ENCODE data around the gene SPTBN1. TPM values are rescaled to one million over a fixed set of nuclear protein-coding genes. Genes with fewer than 3 reads are reported as not detected.

The SPTBN1 gene
- polyA plus RNA-seq, 4 donors: 27.1 to 195 (median 51.1) TPM

DNA sequence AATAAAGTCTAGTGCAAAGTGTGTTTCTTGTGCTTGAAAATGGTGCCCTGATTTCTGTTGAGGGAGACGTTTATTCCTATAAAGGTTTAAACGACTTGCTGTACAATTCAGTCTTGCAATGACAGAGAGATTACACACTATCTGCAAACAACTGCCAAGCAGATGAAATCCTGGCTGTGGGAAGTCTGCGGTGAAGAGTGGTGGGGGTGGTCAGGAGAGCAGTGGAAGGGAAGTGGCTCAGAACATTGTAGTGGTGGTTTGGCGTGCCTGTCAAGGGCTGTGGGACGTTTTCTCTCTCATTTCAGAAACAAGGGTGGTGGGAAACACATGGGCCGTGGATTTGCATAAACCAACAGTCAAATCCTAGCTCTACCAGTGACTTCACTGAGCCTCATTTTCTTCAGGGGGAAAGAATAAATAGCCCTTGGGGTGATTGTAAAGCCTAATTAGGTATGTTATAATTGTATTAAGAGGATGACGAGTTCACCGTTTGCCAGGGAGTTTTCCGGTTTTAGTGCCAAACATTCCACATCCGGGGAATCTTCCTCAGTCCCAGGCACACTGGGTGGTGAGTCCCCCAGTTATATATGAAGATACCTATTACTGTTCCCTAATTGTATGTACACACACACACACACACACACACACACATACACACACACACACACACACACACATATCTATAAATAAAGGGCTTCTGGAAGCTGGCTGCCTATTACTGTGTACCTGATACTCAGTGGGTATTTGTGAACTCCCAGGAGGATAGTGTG is 115.0 kb downstream of the SPTBN1 start:
- Histone ChIP-seq H3K27ac (ENCODE audit: low read depth in 1 of 3, low read length in 2 of 3) (peak overlapping the region; percentile 47 to 99 (median 85)), H3K27me3 (ENCODE audit: control insufficient read depth in 3 of 3, insufficient read depth in 3 of 3, low read length in 3 of 3) (no peaks in the 10 kb centered on the region), H3K4me1 (ENCODE audit: control insufficient read depth in 3 of 3, insufficient read depth in 2 of 3, low read depth in 1 of 3, low read length in 2 of 3) (peaks cover 19 to 73% (median 50%) of the 10 kb centered on the region in 3 donors), H3K4me3 (ENCODE audit: low read depth in 1 of 3, low read length in 3 of 3) (no peak overlapping the region), H3K36me3 (ENCODE audit: control insufficient read depth in 3 of 3, insufficient read depth in 2 of 3, low read depth in 1 of 3, low read length in 3 of 3) (peaks cover 0 to 10% (median 0%) of the 10 kb centered on the region in 3 donors), H3K9me3 (ENCODE audit: control insufficient read depth in 2 of 2, insufficient read depth in 1 of 2, low read depth in 1 of 2, low read length in 1 of 2) (no peaks in the 10 kb centered on the region)
- WGBS, 3 donors: 6 to 10% (median 7%) methylated on average over 10 of the region's 10 CpGs
- DNase-seq (peak; percentile 61 to 69), FAIRE-seq (no peak)

- H3K4me1 ChIP-seq (ENCODE audit: control insufficient read depth in 3 of 3, insufficient read depth in 2 of 3, low read depth in 1 of 3, low read length in 2 of 3): peaks cover 21 to 84% (median 61%) of the 10 kb centered on the region in 3 donors
- no peaks in the 10 kb centered on the region for H3K27me3 ChIP-seq (ENCODE audit: control insufficient read depth in 3 of 3, insufficient read depth in 3 of 3, low read length in 3 of 3)
- 1 to 7% (median 2%) methylated on average over 4 of the region's 4 CpGs for WGBS, 3 donors
- peak overlapping the region; percentile 96 to 99 (median 99) for H3K27ac ChIP-seq (ENCODE audit: low read depth in 1 of 3, low read length in 2 of 3)
- DNase-seq (peak; percentile 87 to 93), FAIRE-seq (no peak)
- no peaks in the 10 kb centered on the region for H3K9me3 ChIP-seq (ENCODE audit: control insufficient read depth in 2 of 2, insufficient read depth in 1 of 2, low read depth in 1 of 2, low read length in 1 of 2)
- peak overlapping the region in 1 of 3 donors; percentile 8 for H3K4me3 ChIP-seq (ENCODE audit: low read depth in 1 of 3, low read length in 3 of 3)
- H3K36me3 ChIP-seq (ENCODE audit: control insufficient read depth in 3 of 3, insufficient read depth in 2 of 3, low read depth in 1 of 3, low read length in 3 of 3): peaks cover 0 to 8% (median 0%) of the 10 kb centered on the region in 3 donors
Measured at GRCh38 chr2:54572262-54572635, 116.1 kb downstream of the SPTBN1 start.

DNA sequence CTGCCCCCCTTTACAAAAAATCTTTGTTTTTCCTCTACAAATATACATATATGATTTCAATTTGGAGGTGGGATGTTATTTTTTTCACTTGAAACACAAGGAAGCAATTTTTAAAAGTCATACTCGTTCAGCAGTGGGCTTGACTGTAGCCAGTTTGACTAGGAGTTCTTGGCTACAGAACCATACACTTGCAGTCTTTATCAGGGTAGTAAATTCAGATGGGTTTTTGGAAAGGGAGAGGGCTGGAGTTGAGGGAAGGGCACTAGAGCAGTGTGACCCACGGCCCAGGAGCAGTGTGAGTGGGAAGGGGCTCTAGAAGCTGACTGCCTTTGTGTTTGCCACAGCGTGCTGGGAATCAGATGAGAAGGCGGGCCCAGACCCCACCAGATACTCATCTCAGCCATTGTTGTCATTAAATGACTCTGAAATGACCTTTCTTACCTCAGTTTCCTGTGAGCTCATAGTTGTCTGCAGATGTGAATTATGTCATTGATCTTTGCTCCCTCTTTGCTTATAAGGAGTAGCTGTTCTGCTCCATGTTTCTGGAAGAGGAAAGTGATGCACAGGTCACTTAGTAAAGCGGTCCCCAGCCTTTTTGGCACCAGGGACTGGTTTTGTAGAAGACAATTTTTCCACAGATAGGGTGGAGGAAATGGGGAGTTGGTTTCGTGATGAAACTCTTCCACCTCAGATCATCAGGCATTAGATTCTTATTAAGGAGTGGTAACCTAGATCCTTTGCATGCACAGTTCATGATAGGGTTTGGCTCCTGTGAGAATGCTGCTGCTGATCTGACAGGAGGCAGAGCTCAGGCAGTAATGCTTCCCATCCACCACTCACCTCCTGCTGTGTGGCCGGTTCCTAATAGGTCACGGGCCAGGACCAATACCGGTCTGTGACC is 116.8 kb downstream of the SPTBN1 start:
- no peaks in the 10 kb centered on the region for H3K27me3 ChIP-seq (ENCODE audit: control insufficient read depth in 3 of 3, insufficient read depth in 3 of 3, low read length in 3 of 3)
- peak overlapping the region; percentile 96 to 99 (median 99) for H3K27ac ChIP-seq (ENCODE audit: low read depth in 1 of 3, low read length in 2 of 3)
- peaks cover 24 to 90% (median 67%) of the 10 kb centered on the region in 3 donors for H3K4me1 ChIP-seq (ENCODE audit: control insufficient read depth in 3 of 3, insufficient read depth in 2 of 3, low read depth in 1 of 3, low read length in 2 of 3)
- H3K9me3 ChIP-seq (ENCODE audit: control insufficient read depth in 2 of 2, insufficient read depth in 1 of 2, low read depth in 1 of 2, low read length in 1 of 2): no peaks in the 10 kb centered on the region
- WGBS, 3 donors: 41 to 50% (median 46%) methylated on average over 9 of the region's 9 CpGs
- FAIRE-seq (no peak), DNase-seq (peak; percentile 73 to 80)
- H3K36me3 ChIP-seq (ENCODE audit: control insufficient read depth in 3 of 3, insufficient read depth in 2 of 3, low read depth in 1 of 3, low read length in 3 of 3): peaks cover 0 to 6% (median 0%) of the 10 kb centered on the region in 3 donors
- peak overlapping the region in 1 of 3 donors; percentile 8 for H3K4me3 ChIP-seq (ENCODE audit: low read depth in 1 of 3, low read length in 3 of 3)

DNA sequence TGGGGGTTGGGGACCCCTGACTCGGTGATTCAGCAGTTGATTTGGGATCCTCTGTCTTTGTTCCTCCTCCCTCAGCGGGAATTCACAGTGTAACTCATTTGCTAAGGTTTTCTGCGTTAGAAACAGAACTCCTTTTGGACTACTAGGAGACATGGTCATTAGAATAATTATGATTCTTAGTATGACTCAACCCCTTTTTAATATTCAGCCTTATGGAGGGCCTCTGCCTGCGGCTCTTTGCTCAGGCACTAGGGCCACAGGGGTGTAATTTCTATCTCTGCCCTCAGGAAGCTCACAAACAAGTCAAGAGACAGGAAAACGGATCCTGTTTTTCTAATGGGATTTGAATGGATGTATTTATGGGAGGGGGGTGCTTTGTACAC is 117.4 kb downstream of the SPTBN1 start:
- WGBS, 3 donors: 43 to 54% (median 46%) methylated on average over 5 of the region's 5 CpGs
- FAIRE-seq (no peak), DNase-seq (peak in 1 of 2 donors; percentile 48)
- peaks cover 28 to 96% (median 73%) of the 10 kb centered on the region in 3 donors for H3K4me1 ChIP-seq (ENCODE audit: control insufficient read depth in 3 of 3, insufficient read depth in 2 of 3, low read depth in 1 of 3, low read length in 2 of 3)
- H3K27me3 ChIP-seq (ENCODE audit: control insufficient read depth in 3 of 3, insufficient read depth in 3 of 3, low read length in 3 of 3): no peaks in the 10 kb centered on the region
- H3K27ac ChIP-seq (ENCODE audit: low read depth in 1 of 3, low read length in 2 of 3): peak overlapping the region; percentile 96 to 99 (median 99)
- H3K36me3 ChIP-seq (ENCODE audit: control insufficient read depth in 3 of 3, insufficient read depth in 2 of 3, low read depth in 1 of 3, low read length in 3 of 3): peaks cover 0 to 3% (median 0%) of the 10 kb centered on the region in 3 donors
- H3K9me3 ChIP-seq (ENCODE audit: control insufficient read depth in 2 of 2, insufficient read depth in 1 of 2, low read depth in 1 of 2, low read length in 1 of 2): no peaks in the 10 kb centered on the region
- H3K4me3 ChIP-seq (ENCODE audit: low read depth in 1 of 3, low read length in 3 of 3): no peak overlapping the region

GRCh38 chr2:54574107-54574859 is 118.2 kb downstream of the SPTBN1 start:
- Histone ChIP-seq H3K27me3 (ENCODE audit: control insufficient read depth in 3 of 3, insufficient read depth in 3 of 3, low read length in 3 of 3) (no peaks in the 10 kb centered on the region), H3K9me3 (ENCODE audit: control insufficient read depth in 2 of 2, insufficient read depth in 1 of 2, low read depth in 1 of 2, low read length in 1 of 2) (no peaks in the 10 kb centered on the region), H3K4me3 (ENCODE audit: low read depth in 1 of 3, low read length in 3 of 3) (peak overlapping the region in 1 of 3 donors; percentile 13), H3K4me1 (ENCODE audit: control insufficient read depth in 3 of 3, insufficient read depth in 2 of 3, low read depth in 1 of 3, low read length in 2 of 3) (peaks cover 33 to 96% (median 79%) of the 10 kb centered on the region in 3 donors), H3K36me3 (ENCODE audit: control insufficient read depth in 3 of 3, insufficient read depth in 2 of 3, low read depth in 1 of 3, low read length in 3 of 3) (peaks cover 0 to 3% (median 0%) of the 10 kb centered on the region in 3 donors), H3K27ac (ENCODE audit: low read depth in 1 of 3, low read length in 2 of 3) (peak overlapping the region; percentile 96 to 99 (median 99))
- WGBS, 3 donors: 3 to 29% (median 10%) methylated on average over 9 of the region's 9 CpGs
- DNase-seq: peak; percentile 95 to 97
- no peak for FAIRE-seq

DNA sequence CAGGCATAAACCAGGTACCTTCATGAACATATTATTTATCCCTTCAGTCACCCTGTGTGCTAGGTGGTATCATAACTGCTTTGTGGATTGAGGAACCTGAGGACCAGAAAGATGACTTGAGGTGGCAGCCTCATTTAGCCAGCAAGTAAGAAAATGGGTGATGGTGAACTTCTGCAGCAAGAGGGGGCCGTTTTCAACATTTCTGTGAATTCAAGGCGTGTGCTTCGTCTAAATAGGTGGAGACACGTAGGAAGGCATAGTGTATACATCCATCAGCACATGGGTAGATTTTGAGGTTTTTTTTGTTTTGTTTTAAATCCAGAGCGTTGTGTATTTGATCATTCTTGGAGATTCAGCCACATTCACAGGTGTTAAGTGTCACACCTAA is 118.7 kb downstream of the SPTBN1 start:
- DNase-seq (no peak), FAIRE-seq (no peak)
- H3K9me3 ChIP-seq (ENCODE audit: control insufficient read depth in 2 of 2, insufficient read depth in 1 of 2, low read depth in 1 of 2, low read length in 1 of 2): no peaks in the 10 kb centered on the region
- 56 to 65% (median 58%) methylated on average over 5 of the region's 5 CpGs for WGBS, 3 donors
- peaks cover 34 to 95% (median 77%) of the 10 kb centered on the region in 3 donors for H3K4me1 ChIP-seq (ENCODE audit: control insufficient read depth in 3 of 3, insufficient read depth in 2 of 3, low read depth in 1 of 3, low read length in 2 of 3)
- peak overlapping the region; percentile 96 to 99 (median 99) for H3K27ac ChIP-seq (ENCODE audit: low read depth in 1 of 3, low read length in 2 of 3)
- H3K36me3 ChIP-seq (ENCODE audit: control insufficient read depth in 3 of 3, insufficient read depth in 2 of 3, low read depth in 1 of 3, low read length in 3 of 3): peaks cover 0 to 3% (median 0%) of the 10 kb centered on the region in 3 donors
- H3K27me3 ChIP-seq (ENCODE audit: control insufficient read depth in 3 of 3, insufficient read depth in 3 of 3, low read length in 3 of 3): no peaks in the 10 kb centered on the region
- no peak overlapping the region for H3K4me3 ChIP-seq (ENCODE audit: low read depth in 1 of 3, low read length in 3 of 3)

- H3K27me3 ChIP-seq (ENCODE audit: control insufficient read depth in 3 of 3, insufficient read depth in 3 of 3, low read length in 3 of 3): no peaks in the 10 kb centered on the region
- H3K9me3 ChIP-seq (ENCODE audit: control insufficient read depth in 2 of 2, insufficient read depth in 1 of 2, low read depth in 1 of 2, low read length in 1 of 2): no peaks in the 10 kb centered on the region
- peaks cover 29 to 94% (median 71%) of the 10 kb centered on the region in 3 donors for H3K4me1 ChIP-seq (ENCODE audit: control insufficient read depth in 3 of 3, insufficient read depth in 2 of 3, low read depth in 1 of 3, low read length in 2 of 3)
- no peak overlapping the region for H3K4me3 ChIP-seq (ENCODE audit: low read depth in 1 of 3, low read length in 3 of 3)
- peaks cover 0 to 3% (median 0%) of the 10 kb centered on the region in 3 donors for H3K36me3 ChIP-seq (ENCODE audit: control insufficient read depth in 3 of 3, insufficient read depth in 2 of 3, low read depth in 1 of 3, low read length in 3 of 3)
- 53 to 73% (median 59%) methylated on average over 9 of the region's 9 CpGs for WGBS, 3 donors
- peak overlapping the region; percentile 18 to 99 (median 71) for H3K27ac ChIP-seq (ENCODE audit: low read depth in 1 of 3, low read length in 2 of 3)
- FAIRE-seq (no peak), DNase-seq (no peak)
Measured at GRCh38 chr2:54575379-54575888, 119.3 kb downstream of the SPTBN1 start.

Data from small intestine (tissue), 7 donors.